Osteoblast (primary cell): ENCODE measurements around the gene KIF7. TPM values are rescaled to one million over a fixed set of nuclear protein-coding genes. Genes with fewer than 3 reads are reported as not detected.
A peak's percentile ranks its signal among the peaks of the same experiment; 100 is the strongest.
"Not testable (repeated sequence)": the region's sequence is repeated elsewhere in the genome, so short reads cannot be mapped to it uniquely, and the experiment has no call there.

Experiments used
- DNase-seq: peaks from one replicate; pipeline ENCODE4 v3.0.0; 2011; ENCODE audit warnings: low spot score, mixed read lengths; ENCODE audit not compliant: insufficient read length; ENCODE audit errors: missing footprints
- H2AFZ ChIP-seq: 2 replicates; pipeline ENCODE4 v1.6.0; 2011; ENCODE audit warnings: mild to moderate bottlenecking, low read length
- H3K27ac ChIP-seq: 2 replicates; pipeline ENCODE4 v1.5.1; 2011; ENCODE audit warnings: mild to moderate bottlenecking, low read depth, low read length, moderate library complexity
- H3K27me3 ChIP-seq: 2 replicates; pipeline ENCODE4 v1.6.0; 2012; ENCODE audit warnings: mild to moderate bottlenecking, control low read depth, inconsistent platforms, low read length, moderate library complexity; ENCODE audit not compliant: insufficient read depth
- H3K36me3 ChIP-seq: 2 replicates; pipeline ENCODE4 v1.5.1; 2011; ENCODE audit warnings: mild to moderate bottlenecking, low read length, control low read depth, moderate library complexity; ENCODE audit not compliant: insufficient read depth
- H3K4me1 ChIP-seq: 2 replicates; pipeline ENCODE4 v1.5.1; 2011; ENCODE audit warnings: mild to moderate bottlenecking, low read length, control low read depth, moderate library complexity; ENCODE audit not compliant: insufficient read depth
- H3K4me2 ChIP-seq: 2 replicates; pipeline ENCODE4 v1.6.0; 2011; ENCODE audit warnings: mild to moderate bottlenecking, low read length; ENCODE audit not compliant: insufficient read depth
- H3K4me3 ChIP-seq: fragments of 200-600 bp; sonication (generic); 3 replicates; pipeline ENCODE4 v1.5.1; 2012; ENCODE audit warnings: mild to moderate bottlenecking, low read length, inconsistent platforms; ENCODE audit not compliant: insufficient read depth
- H3K79me2 ChIP-seq: 2 replicates; pipeline ENCODE4 v1.6.0; 2012; ENCODE audit warnings: mild to moderate bottlenecking, low read length, control low read depth, inconsistent platforms; ENCODE audit not compliant: insufficient read depth
- H3K9me3 ChIP-seq: 2 replicates; pipeline ENCODE4 v1.5.1; 2011; ENCODE audit warnings: low read depth, low read length, control low read depth
- H4K20me1 ChIP-seq: 2 replicates; pipeline ENCODE4 v1.6.0; 2012; ENCODE audit warnings: mild to moderate bottlenecking, low read length, control low read depth; ENCODE audit not compliant: insufficient read depth
- CTCF ChIP-seq: IDR thresholded peaks from 2 replicates; pipeline ENCODE4 v1.5.1; 2011; ENCODE audit warnings: mild to moderate bottlenecking, low read depth, low read length, moderate library complexity; ENCODE audit errors: extremely low read depth
- total RNA-seq: library from RNA; depleted of rRNA; stranded (reverse); fragments of >200 nt; gene quantifications from 2 replicates; pipeline ENCODE4 v1.2.3, GENCODE V29; 2012

Gene KIF7
- total RNA-seq, 1 donor = 12.3 TPM

GRCh38 chr15:89586651-89587050, 68.6 kb downstream of the KIF7 start:
- H3K4me3 ChIP-seq = no peak overlapping the region
- DNase-seq = peak; percentile 67
- H3K27me3 ChIP-seq = no peaks in the 10 kb centered on the region
- H3K36me3 ChIP-seq = peaks cover 7% of the 10 kb centered on the region
- peak overlapping the region; percentile 82 for H2AFZ ChIP-seq
- H3K27ac ChIP-seq = no peak overlapping the region
- no peaks in the 10 kb centered on the region for H4K20me1 ChIP-seq
- no peak overlapping the region for H3K4me2 ChIP-seq
- peaks cover 21% of the 10 kb centered on the region for H3K79me2 ChIP-seq
- peaks cover 3% of the 10 kb centered on the region for H3K4me1 ChIP-seq
- no peaks in the 10 kb centered on the region for H3K9me3 ChIP-seq
- TF ChIP-seq CTCF = no peak

GRCh38 chr15:89580747-89581146, 74.5 kb downstream of the KIF7 start:
- not testable (repeated sequence) for H3K27ac ChIP-seq, H3K36me3 ChIP-seq, H3K27me3 ChIP-seq, H3K4me3 ChIP-seq, H3K4me2 ChIP-seq, H4K20me1 ChIP-seq, H3K9me3 ChIP-seq, DNase-seq, H2AFZ ChIP-seq
- H3K79me2 ChIP-seq = peaks cover 65% of the 10 kb centered on the region
- peaks cover 24% of the 10 kb centered on the region for H3K4me1 ChIP-seq

DNA sequence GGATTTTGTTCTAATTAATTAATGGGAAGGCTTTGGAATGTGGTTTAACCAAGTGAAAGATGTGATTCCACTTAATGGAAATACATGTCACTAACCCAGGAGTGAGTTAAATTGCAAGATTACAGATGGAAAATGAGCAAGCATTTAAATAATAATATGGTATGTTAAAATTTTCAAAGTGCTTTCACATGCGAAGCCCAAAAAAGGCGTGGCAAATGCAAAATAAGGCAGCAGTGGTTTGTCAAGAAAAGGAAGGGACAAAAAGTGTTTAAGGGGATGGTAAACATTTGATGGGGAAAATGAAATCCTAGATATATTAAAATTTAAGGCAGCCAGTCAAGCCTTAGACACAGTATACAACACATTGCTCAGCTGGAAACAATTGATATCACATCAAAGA, 77.1 kb downstream of the KIF7 start:
- Histone ChIP-seq H3K9me3 (no peaks in the 10 kb centered on the region), H3K27ac (peak overlapping the region; percentile 35), H3K36me3 (no peaks in the 10 kb centered on the region), H3K27me3 (no peaks in the 10 kb centered on the region), H3K4me1 (peaks cover 28% of the 10 kb centered on the region), H3K79me2 (peaks cover 67% of the 10 kb centered on the region), H2AFZ (peak overlapping the region; percentile 90), H3K4me3 (peak overlapping the region; percentile 44), H3K4me2 (peak overlapping the region; percentile 79), H4K20me1 (no peaks in the 10 kb centered on the region)
- no peak for TF ChIP-seq CTCF
- DNase-seq = no peak

Other genes with a start within 250 kb of the KIF7 start
- gene RHCG, start 158.9 kb downstream of the KIF7 start, total RNA-seq = not detected in 2 replicates
- 0.72 and 0.88 TPM in 2 replicates for gene TICRR, start 80.0 kb downstream of the KIF7 start, total RNA-seq
- under 0.01 TPM in 1 of 2 replicates, not detected in the other for gene PLIN1, start 23.9 kb upstream of the KIF7 start, total RNA-seq
- 4.0 and 5.0 TPM in 2 replicates for gene PEX11A, start 35.3 kb upstream of the KIF7 start, total RNA-seq
- gene WDR93, start 35.3 kb upstream of the KIF7 start, total RNA-seq = under 0.01 and 0.36 TPM in 2 replicates
- under 0.01 TPM in 2 replicates for gene MESP1, start 95.8 kb upstream of the KIF7 start, total RNA-seq
- gene MESP2, start 120.9 kb upstream of the KIF7 start, total RNA-seq = 0.72 and 1.5 TPM in 2 replicates
- 87.9 and 98.7 TPM in 2 replicates for gene ANPEP, start 159.4 kb upstream of the KIF7 start, total RNA-seq
- 54.8 and 63.7 TPM in 2 replicates for gene AP3S2, start 238.5 kb upstream of the KIF7 start, total RNA-seq